Measurements from ENCODE around the gene TAOK3.

Gene TAOK3

GRCh38 chr12:118140825-118141224 is 231.9 kb downstream of the TAOK3 start:
- H3K36me3 ChIP-seq (replicated peaks; ENCODE audit: insufficient read depth, low read length) = no peaks in the 10 kb centered on the region
- no peak overlapping the region for H2AFZ ChIP-seq (ENCODE audit: low read length)
- H3K27ac ChIP-seq (ENCODE audit: low read length) = no peak overlapping the region
- no peak for DNase-seq
- no peaks in the 10 kb centered on the region for H3F3A ChIP-seq (ENCODE audit: insufficient read depth, low read length)
- no peaks in the 10 kb centered on the region for H3K9me2 ChIP-seq (replicated peaks; ENCODE audit: insufficient read depth, low read length)
- H3K4me2 ChIP-seq (ENCODE audit: low read depth, low read length) = no peak overlapping the region
- H3K4me3 ChIP-seq (ENCODE audit: low read length) = no peak overlapping the region
- no peaks in the 10 kb centered on the region for H3K27me3 ChIP-seq (replicated peaks; ENCODE audit: insufficient read depth, low read length)
- no peaks in the 10 kb centered on the region for H4K20me1 ChIP-seq (ENCODE audit: insufficient read depth, low read length)
- H3K79me2 ChIP-seq (ENCODE audit: low read length) = peaks cover 17% of the 10 kb centered on the region
- TF ChIP-seq EZH2phosphoT487 (IDR thresholded peaks at IDR 0.05; ENCODE audit: low read length) (no peak), EZH2 (optimal IDR thresholded peaks at IDR 0.05; ENCODE audit: low read depth, low read length) (no peak)
- TF ChIP-seq, protein P1, sequence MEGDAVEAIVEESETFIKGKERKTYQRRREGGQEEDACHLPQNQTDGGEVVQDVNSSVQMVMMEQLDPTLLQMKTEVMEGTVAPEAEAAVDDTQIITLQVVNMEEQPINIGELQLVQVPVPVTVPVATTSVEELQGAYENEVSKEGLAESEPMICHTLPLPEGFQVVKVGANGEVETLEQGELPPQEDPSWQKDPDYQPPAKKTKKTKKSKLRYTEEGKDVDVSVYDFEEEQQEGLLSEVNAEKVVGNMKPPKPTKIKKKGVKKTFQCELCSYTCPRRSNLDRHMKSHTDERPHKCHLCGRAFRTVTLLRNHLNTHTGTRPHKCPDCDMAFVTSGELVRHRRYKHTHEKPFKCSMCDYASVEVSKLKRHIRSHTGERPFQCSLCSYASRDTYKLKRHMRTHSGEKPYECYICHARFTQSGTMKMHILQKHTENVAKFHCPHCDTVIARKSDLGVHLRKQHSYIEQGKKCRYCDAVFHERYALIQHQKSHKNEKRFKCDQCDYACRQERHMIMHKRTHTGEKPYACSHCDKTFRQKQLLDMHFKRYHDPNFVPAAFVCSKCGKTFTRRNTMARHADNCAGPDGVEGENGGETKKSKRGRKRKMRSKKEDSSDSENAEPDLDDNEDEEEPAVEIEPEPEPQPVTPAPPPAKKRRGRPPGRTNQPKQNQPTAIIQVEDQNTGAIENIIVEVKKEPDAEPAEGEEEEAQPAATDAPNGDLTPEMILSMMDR (IDR thresholded peaks at IDR 0.05; ENCODE audit: low read length) = no peak
- no peak overlapping the region for H3K9ac ChIP-seq (ENCODE audit: low read length)
- no peaks in the 10 kb centered on the region for H3K9me3 ChIP-seq (replicated peaks; ENCODE audit: insufficient read depth, low read length)
- no peaks in the 10 kb centered on the region for H3K4me1 ChIP-seq (ENCODE audit: low read length)

- Histone ChIP-seq H4K20me1 (ENCODE audit: insufficient read depth, low read length) (no peaks in the 10 kb centered on the region), H3K36me3 (replicated peaks; ENCODE audit: insufficient read depth, low read length) (no peaks in the 10 kb centered on the region), H3K9me2 (replicated peaks; ENCODE audit: insufficient read depth, low read length) (no peaks in the 10 kb centered on the region), H3K4me3 (ENCODE audit: low read length) (peak overlapping the region; percentile 77), H3K9ac (ENCODE audit: low read length) (peak overlapping the region; percentile 78; the same call in 1 of the 2 replicates), H3K4me1 (ENCODE audit: low read length) (no peaks in the 10 kb centered on the region), H3K27me3 (replicated peaks; ENCODE audit: insufficient read depth, low read length) (no peaks in the 10 kb centered on the region), H3K9me3 (replicated peaks; ENCODE audit: insufficient read depth, low read length) (no peaks in the 10 kb centered on the region), H3K4me2 (ENCODE audit: low read depth, low read length) (peak overlapping the region; percentile 52; the same call in 1 of the 2 replicates), H3F3A (ENCODE audit: insufficient read depth, low read length) (no peaks in the 10 kb centered on the region), H2AFZ (ENCODE audit: low read length) (no peak overlapping the region), H3K27ac (ENCODE audit: low read length) (no peak overlapping the region), H3K79me2 (ENCODE audit: low read length) (peaks cover 17% of the 10 kb centered on the region)
- DNase-seq = no peak
- TF ChIP-seq EZH2phosphoT487 (IDR thresholded peaks at IDR 0.05; ENCODE audit: low read length) (no peak), EZH2 (optimal IDR thresholded peaks at IDR 0.05; ENCODE audit: low read depth, low read length) (no peak)
- TF ChIP-seq, protein P1 (IDR thresholded peaks at IDR 0.05; ENCODE audit: low read length) = no peak
Observed at GRCh38 chr12:118137148-118137678, 235.5 kb downstream of the TAOK3 start.

GRCh38 chr12:118136559-118137003 is 236.1 kb downstream of the TAOK3 start:
- H3K9me2 ChIP-seq (replicated peaks; ENCODE audit: insufficient read depth, low read length) = no peaks in the 10 kb centered on the region
- no peak overlapping the region for H3K27ac ChIP-seq (ENCODE audit: low read length)
- no peaks in the 10 kb centered on the region for H3F3A ChIP-seq (ENCODE audit: insufficient read depth, low read length)
- H3K9me3 ChIP-seq (replicated peaks; ENCODE audit: insufficient read depth, low read length) = no peaks in the 10 kb centered on the region
- H2AFZ ChIP-seq (ENCODE audit: low read length) = peak overlapping the region; percentile 48
- H4K20me1 ChIP-seq (ENCODE audit: insufficient read depth, low read length) = no peaks in the 10 kb centered on the region
- no peak for TF ChIP-seq EZH2 (optimal IDR thresholded peaks at IDR 0.05; ENCODE audit: low read depth, low read length)
- peaks cover 17% of the 10 kb centered on the region for H3K79me2 ChIP-seq (ENCODE audit: low read length)
- H3K4me2 ChIP-seq (ENCODE audit: low read depth, low read length) = peak overlapping the region; percentile 52
- H3K27me3 ChIP-seq (replicated peaks; ENCODE audit: insufficient read depth, low read length) = no peaks in the 10 kb centered on the region
- no peaks in the 10 kb centered on the region for H3K36me3 ChIP-seq (replicated peaks; ENCODE audit: insufficient read depth, low read length)
- peak overlapping the region; percentile 77 for H3K4me3 ChIP-seq (ENCODE audit: low read length)
- H3K4me1 ChIP-seq (ENCODE audit: low read length) = no peaks in the 10 kb centered on the region
- H3K9ac ChIP-seq (ENCODE audit: low read length) = peak overlapping the region; percentile 78
- peak; percentile 18 for DNase-seq
